NK-92 (cell line): ENCODE data around the gene EYA2.
"Not testable (repeated sequence)": the region's sequence is repeated elsewhere in the genome, so short reads cannot be mapped to it uniquely, and the experiment has no call there.

ENCODE experiments used
- DNase-seq: peaks from one replicate; lab custom pipeline; 2025; ENCODE audit not compliant: unreplicated experiment; lab: John Stamatoyannopoulos, UW

The EYA2 gene

DNA sequence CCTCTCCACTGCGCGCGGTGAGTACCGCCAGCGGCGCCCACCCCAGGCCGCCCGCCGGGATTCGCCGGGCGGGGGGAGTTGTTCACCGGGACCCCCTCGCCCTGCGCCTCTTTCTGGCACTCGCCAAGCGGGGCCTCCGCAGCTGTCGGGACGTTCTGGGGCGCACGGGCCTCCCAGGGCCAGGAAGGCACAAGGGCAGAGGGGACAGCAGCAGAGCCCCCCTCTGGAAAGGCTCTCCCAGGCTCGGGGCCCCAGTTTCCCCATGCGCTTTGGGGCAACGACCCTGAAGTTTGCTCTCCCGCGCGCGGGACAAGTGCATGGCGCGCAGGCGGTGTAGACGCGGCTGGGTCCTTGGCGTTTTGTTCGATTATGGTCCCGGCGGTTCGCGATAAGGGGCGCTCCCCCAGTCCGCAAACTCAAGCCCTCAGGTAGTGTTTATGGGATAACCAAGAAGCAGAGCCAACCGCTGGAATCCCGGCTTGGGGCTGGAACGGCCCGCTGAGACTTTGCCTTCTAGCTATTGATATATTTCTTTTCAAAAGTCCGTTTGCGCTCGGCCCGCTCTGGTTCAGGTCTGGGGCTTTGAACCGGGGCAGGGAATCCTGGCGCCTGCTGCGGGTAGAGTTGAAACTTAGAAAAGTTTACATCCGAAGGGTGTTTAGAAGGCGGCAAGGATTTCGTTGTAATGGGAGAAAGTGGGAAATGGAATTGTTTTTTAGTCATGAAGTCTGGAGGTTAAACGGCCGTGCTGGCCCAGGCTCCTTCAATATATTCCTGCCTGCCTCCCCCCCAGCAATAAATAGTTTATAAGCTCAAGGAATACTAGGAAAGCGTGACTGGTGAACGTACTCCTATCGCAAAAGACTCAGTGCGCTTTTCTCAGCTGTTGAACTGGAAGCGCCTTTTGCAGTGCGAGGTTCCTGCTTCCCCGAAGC, 595 bp downstream of the EYA2 start:
- no peak for DNase-seq

DNA sequence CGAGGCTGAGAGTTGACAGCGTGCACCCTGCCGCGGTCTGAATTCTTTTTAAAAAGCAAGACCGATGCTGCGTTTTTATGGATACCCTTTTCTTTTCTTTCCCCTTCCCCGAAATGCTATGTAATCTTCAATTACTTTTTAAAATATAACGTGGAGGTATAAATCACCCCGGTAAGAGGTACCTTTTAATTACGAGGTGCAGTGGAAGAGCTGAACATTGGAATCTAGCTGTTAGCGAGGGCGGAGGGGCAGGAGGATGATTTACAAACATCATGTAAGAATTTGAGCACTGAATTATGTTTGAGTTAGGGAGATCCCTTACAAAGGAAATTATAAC, 1.2 kb downstream of the EYA2 start:
- no peak for DNase-seq

DNA sequence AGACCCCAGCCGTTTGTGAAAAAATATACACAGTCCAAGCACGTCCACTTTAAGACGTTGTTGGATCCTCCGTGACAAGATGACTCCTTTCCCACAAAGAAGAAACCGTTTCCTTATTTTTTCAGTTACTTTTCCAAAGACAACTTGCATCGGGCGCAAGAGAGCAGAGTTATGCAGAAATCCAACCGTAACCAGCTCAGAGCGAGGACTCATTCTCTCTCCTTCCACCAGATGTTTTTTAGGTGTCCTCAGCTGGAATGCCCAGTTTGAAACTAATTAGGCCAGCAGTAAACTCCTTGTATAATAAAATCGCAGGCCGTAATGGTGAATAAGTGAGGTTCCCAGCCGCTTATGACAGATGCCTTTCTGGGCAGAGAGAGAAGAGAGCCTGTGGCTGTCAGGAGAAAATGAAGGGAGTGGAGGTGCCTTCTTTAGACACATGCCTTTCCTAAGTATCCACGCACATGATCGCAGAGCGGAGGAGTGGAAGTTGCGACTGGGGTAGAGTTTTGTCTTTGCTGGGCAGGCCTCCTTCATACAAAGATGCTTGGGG, 2.8 kb downstream of the EYA2 start:
- DNase-seq = no peak

DNA sequence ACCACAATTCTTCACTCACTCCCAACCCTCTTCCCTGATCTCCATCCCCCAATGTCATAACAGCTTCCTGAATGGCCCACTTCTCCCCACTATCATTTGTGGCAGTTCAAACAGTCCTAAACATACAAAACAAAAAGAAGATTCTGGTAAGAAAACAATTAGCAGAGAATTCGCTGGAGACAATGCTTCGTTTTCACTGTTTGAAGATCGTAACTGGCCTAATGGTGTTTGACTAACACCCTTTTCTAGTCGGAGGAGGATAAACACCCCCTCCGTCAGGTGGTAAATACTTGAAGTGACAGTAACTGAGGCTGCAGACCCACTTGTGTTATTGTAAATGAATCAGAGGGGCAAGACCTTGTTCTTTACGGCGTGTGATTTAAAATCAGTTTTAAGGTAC, 3.8 kb downstream of the EYA2 start:
- DNase-seq = no peak

- no peak for DNase-seq
These were observed 5.0 kb downstream of the EYA2 start for GRCh38 chr20:46899621-46900020.

- DNase-seq = no peak
These were observed 5.4 kb downstream of the EYA2 start for GRCh38 chr20:46900086-46900485.

GRCh38 chr20:46900826-46901225, 6.2 kb downstream of the EYA2 start:
- DNase-seq = no peak

DNA sequence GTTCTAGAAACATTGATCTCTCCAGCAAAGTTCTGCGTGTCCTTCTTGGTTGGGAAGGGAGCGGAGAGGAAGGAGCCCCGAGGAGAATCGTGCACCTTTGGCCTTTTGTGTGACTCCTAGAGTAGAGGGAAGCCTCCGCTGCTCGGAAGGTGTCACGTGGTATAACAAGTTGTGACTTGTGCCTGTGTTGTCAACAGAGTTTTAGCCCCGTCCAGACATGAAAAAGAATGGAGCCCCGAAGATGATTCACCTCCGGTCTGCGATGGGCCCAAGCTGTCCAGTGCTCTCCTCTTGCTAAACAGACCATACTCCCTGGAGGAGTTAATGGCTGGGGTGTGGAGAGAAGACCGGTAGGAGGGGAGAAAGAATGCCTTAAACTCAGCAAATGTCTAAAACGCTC, 7.0 kb downstream of the EYA2 start:
- no peak for DNase-seq

DNA sequence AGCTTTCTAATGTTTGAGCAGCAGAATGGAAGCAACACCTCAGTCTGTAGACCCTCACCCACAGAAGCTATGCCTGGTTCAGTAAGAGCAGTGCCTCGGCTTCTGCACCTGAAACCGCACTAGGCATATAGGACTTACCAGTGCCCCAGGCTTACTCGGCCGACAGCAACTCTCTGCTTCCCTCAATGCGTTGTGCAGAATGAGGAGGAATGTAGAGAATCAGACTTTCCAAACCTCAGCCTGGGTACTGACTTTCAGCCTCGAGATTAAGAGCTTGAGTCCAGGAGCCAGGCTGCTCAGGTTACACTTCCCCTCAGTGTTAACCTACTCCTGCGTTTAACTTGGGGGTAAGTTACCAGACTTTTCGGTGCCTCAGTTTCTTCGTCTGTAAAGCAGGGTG, 8.6 kb downstream of the EYA2 start:
- no peak for DNase-seq

GRCh38 chr20:46903937-46904336, 9.3 kb downstream of the EYA2 start:
- DNase-seq = no peak

DNA sequence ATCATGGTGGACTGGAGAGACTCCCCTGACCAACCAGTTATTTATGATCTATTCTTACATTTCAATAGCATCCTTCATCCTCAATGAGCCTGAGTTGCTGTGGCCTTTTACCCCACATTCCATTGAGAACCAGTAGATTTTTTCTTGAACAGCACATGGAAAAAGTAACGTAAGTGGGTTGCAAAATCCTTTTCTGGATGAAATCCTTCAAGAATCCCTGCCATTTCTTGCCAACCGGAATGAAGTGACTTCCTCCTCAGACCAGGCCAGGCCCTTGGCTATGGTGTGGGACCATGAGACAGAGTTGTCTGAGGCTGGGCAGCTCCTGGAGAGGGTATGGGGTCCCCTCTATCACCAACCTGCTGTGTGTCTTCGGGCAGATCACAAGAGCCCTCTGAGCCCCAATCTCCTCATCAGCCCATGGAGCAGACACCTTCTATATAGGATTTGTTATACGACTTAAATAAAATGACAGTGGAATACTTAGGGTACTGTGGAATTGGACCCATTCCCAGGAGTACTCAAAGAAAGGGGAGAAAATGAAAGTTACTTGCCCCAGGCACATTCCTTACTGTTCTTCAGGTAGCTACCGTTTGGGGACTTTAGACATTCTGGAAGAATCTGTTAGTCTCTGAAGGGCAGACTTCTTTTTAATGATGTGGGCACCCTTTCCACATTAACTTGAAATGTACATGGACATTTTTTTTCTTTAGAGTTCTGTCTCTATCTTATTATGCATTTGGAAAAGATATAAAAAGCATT, 10.9 kb downstream of the EYA2 start:
- DNase-seq = no peak

DNA sequence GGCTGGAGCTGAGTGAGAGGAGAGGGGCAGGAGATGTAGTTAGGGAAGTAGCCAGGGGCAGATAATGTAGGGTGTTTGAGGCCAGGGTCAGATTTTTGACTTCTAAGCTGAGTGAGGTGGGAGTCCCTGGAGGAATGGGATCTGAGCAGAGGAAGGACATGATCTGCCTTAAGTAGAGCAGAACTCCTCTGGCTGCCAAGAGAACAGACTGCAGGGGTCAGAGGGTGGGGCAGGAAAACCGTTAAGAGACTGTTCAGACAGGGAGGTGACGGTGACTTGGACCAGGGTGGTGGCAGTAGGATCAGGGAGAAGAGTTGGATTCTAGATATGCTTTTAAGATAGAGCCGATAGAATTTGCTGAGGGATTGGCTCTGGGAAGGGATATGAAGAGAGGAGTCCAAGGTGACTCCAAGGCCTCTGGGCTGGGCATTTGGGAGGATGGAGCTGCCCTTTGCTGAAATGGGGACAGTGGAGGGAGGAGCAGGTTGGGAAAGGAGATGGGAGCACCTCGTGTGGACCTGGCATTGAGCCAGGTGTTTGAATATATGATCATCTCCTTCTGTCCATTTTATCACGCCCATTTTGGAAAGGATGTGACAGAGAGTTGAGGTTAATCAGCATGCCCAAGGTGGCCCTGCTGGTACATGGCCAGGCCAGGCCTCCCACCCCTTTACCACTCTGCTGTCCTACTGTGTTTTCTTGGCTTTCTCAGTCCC, 18.8 kb downstream of the EYA2 start:
- no peak for DNase-seq

DNA sequence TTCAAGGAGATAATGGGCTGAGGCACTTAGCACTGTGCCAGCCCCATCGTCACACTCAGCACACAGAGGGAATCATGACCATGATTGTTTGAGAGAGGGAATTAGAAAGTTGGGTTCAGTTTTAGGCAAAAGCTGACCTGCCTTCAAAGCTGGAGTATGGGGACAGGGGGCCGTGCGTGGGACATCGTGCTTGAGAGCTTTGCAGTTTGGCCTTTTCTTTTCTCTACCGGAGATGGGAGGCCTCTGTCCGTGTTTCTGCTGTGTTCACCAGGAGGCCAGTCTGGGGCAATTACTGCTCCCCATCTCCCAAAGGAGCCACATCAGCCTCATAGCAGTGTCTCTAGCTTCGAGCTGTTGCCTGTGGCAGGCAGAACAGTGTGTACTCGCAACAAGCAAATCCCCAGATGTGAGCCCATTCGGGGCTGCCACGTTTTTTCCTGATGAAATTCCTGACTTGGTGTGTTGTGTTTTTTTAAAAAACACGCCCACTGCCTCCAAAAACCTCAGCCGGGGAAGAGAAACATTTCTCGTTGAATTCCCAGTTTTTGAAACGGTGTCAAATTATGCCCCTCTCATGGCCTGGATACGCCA, 20.2 kb downstream of the EYA2 start:
- DNase-seq = no peak

GRCh38 chr20:46915575-46916257, 21.1 kb downstream of the EYA2 start:
- no peak for DNase-seq

GRCh38 chr20:46916258-46916603, 21.6 kb downstream of the EYA2 start:
- no peak for DNase-seq

DNA sequence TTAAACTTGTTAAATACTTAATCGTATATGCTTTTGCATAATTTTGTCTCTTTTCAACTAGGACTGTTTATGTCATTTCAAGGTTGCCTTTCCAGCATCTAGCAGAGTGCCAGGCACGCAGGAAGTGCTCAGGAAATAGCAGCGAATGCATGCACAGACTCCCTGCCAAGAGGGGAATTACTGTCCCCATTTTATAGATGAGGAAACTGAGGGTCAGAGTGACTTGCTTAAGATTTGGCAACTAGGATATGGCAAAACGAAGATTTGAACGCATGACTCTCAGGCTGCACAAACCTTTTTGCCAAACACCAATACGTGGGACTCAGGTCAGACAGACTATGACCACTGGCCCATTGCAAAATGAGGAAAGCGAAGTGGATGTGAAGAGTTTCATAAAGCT, 22.5 kb downstream of the EYA2 start:
- DNase-seq = no peak

DNA sequence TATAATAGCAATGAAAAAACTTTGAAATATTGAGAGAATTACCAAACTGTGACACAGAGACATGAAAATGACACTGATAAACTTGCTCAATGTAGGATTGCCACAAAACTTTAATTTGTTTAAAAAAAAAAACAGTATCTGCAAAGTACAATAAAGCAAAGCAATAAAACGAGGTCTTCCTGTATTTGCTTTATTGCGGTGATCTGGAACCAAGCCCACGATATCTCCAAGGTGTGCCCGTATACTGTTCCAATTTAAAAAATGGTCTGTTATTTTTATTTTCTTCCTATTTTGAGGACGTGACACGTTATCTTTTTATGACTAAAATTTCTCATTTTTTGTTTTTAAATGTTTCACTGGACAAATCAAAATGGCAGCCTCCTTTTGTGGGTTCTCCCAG, 25.5 kb downstream of the EYA2 start:
- DNase-seq = no peak

DNA sequence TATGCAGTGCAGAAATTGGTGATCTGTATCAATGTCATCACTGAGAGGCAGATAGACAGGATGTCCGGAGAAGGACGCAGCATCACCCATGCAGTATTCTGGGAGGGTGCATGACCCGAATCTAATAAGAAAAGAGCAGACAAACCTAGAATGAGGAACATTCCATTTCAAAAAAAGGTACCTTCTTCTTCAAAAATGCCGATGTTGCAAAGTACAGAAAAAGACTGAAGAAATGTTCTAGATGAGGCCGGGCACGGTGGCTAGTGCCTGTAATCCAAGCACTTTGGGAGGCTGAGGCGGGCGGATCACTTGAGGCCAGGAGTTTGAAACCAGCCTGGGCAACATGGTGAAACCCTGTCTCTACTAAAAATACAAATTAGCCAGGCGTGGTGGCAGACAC, 28.2 kb downstream of the EYA2 start:
- DNase-seq = not testable (repeated sequence)

GRCh38 chr20:46923550-46923949, 28.9 kb downstream of the EYA2 start:
- DNase-seq = no peak

GRCh38 chr20:46928580-46929132, 34.0 kb downstream of the EYA2 start:
- DNase-seq = no peak
